HK-2 (cell line): Measurements from ENCODE around the gene ATP6AP2.
"Not testable (repeated sequence)": the region's sequence is repeated elsewhere in the genome, so short reads cannot be mapped to it uniquely, and the experiment has no call there.

Experiments used
- DNase-seq: peaks from one replicate; pipeline ENCODE4 v3.0.0-alpha.2; 2018; ENCODE audit not compliant: unreplicated experiment

Gene ATP6AP2, protein sequence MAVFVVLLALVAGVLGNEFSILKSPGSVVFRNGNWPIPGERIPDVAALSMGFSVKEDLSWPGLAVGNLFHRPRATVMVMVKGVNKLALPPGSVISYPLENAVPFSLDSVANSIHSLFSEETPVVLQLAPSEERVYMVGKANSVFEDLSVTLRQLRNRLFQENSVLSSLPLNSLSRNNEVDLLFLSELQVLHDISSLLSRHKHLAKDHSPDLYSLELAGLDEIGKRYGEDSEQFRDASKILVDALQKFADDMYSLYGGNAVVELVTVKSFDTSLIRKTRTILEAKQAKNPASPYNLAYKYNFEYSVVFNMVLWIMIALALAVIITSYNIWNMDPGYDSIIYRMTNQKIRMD

GRCh38 chrX:40580537-40581335, at the start of gene ATP6AP2:
Gene ATP6AP2 (plus strand): TSS chrX:40580970. CDS start chrX:40581066, 96 bp downstream.
- DNase-seq: peak; percentile 92

GRCh38 chrX:40531056-40531826, 49.5 kb upstream of the ATP6AP2 start:
- DNase-seq: no peak

DNA sequence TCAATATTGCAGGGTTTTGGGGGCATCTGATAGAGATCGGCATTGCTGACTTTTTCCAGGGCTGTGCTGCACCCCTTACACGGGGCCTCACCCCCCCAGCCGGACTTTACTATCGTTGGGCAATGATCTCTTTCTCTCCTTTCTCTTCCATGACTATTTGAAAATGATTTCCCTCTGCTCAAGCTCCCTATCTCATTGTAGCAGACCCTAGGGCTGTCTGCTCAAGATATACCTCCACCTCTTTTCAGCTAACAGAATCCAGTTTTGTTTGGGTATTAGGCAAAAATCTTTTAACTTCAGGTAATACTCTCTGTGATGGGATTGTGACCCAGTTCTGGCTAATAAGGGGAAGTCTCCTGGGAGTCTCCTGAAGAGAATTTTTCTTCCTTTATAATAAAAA, 43.5 kb upstream of the ATP6AP2 start:
- no peak for DNase-seq

GRCh38 chrX:40538406-40538805, 42.4 kb upstream of the ATP6AP2 start:
- DNase-seq: no peak

- DNase-seq: peak; percentile 25
These were observed 41.3 kb upstream of the ATP6AP2 start for GRCh38 chrX:40539214-40540142.

- no peak for DNase-seq
These were observed 38.6 kb upstream of the ATP6AP2 start for GRCh38 chrX:40542208-40542607.

DNA sequence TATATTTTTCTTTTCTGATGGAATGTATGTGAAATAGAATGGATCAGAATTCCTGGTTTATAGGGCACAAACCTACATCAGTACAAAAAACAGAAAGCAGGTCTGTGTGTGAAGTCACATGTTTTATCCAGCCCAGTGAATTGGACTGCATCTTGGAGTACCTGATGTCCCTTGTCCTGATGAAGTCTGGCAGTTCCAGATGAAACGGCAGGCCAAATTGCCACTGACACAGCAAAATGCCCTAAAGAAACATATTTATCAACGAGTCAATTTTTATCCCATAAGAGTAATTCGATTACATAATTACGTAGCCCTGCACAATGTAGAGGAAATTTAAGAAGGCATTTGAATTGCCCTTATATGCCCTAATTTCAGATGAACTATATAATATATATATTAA, 37.8 kb upstream of the ATP6AP2 start:
- no peak for DNase-seq

DNA sequence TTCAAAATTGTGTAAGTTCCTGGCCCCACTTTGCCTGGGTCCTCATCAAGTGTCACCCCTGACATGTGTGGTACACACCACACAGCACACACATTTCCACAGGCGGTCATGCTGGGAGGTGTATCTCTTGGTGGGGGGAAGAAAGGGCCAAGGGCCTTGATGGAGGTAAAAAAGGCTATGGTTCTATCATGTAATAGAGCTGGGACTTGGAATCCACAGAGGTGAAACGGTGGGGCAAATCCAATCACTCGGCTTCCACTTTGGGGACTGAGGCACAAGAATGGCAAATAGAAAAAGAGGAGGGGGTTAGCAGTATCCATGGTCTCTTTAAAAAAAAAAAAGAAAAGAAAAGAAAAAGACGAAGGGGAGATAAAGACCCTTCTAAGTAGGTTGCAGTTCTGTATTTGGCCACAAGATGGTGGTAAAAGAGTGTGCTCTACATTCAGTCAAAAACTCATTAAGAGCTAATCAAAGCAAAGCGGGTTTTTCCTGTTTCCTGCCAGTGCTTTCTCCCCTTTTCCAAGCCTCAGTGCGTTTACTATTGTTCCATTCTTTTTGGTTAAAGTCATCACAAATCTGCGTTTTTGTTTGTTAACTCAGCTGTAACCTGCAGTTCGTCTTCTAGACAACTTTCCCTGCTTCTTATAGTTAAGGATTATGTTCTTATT, 37.0 kb upstream of the ATP6AP2 start:
- DNase-seq: no peak

GRCh38 chrX:40544343-40545266, 36.2 kb upstream of the ATP6AP2 start:
- peak; percentile 9 for DNase-seq

- DNase-seq: no peak
These were observed 33.9 kb upstream of the ATP6AP2 start for GRCh38 chrX:40546870-40547269.

- DNase-seq: no peak
These were observed 30.7 kb upstream of the ATP6AP2 start for GRCh38 chrX:40550066-40550465.

GRCh38 chrX:40552768-40553167, 28.0 kb upstream of the ATP6AP2 start:
- DNase-seq: no peak

DNA sequence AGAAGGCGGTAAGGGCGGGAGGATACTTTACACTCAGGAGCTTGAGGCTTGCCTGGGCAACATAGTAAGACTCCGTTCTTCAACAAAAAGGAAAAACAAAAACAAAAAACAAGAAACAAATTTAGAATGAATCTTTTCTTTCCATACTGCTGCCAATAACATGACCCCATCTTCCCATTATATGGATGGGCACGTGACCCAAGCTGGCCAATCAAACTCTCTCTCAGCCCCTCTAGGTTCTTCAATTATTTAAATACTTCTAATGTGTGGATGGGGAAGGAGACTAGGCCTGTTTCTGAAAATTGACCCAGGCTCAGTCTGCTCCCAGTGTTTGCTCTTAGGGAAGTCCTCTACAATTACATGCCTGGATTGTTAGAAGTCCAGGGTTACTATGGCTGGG, 22.2 kb upstream of the ATP6AP2 start:
- no peak for DNase-seq

GRCh38 chrX:40563784-40564183, 17.0 kb upstream of the ATP6AP2 start:
- no peak for DNase-seq

GRCh38 chrX:40564447-40564846, 16.3 kb upstream of the ATP6AP2 start:
- no peak for DNase-seq

- no peak for DNase-seq
These were observed 10.2 kb upstream of the ATP6AP2 start for GRCh38 chrX:40570346-40571093.

- not testable (repeated sequence) for DNase-seq
These were observed 9.6 kb upstream of the ATP6AP2 start for GRCh38 chrX:40571164-40571563.

DNA sequence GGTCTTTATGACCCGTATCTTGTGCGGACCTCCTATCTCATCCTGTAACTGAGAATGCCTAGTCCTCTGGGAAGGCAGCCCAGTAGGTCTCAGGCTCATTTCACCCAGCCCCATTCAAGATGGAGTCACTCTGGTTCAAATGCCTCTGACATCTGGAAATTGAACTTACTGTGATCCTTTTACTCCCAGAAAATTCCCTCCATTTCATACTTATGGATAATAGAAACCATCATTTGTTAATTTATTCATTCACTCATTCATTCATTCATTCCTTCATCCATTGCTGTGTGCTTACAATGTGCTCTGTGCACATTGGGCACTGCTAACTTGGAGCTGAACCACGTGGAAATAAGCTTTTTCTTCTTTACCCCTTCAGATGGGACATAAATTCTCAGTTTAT, 9.2 kb upstream of the ATP6AP2 start:
- no peak for DNase-seq

- peak; percentile 15 for DNase-seq
These were observed 7.0 kb upstream of the ATP6AP2 start for GRCh38 chrX:40573763-40574162.
